ENCODE measurements around the gene MED13L. TPM values are rescaled to one million over a fixed set of nuclear protein-coding genes. Genes with fewer than 3 reads are reported as not detected.

MED13L gene
- total RNA-seq, 2 experiments from 2014 or later = 203 to 208 TPM

DNA sequence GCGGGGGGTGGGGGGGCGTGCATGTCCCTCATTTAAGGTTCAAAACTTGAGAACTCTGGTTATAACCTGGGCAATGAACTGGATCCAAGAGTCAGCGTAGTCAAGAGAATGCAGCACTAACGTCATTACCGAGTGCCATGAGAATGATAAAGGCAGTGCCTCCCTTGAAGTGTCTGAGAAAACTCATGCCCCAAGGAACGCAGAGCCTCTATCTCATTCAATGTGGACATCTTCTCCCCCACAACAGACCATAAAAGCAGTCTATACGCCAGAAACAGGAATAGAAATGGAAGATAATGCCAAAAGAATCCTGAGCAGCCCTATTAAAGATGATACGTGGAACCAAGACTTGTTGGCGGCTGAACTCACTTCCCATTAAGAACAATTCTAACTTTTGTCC is 208.6 kb downstream of the MED13L start:
- Mint-ChIP-seq H3K27me3 (no peaks in the 10 kb centered on the region), H3K4me3 (no peak overlapping the region), H3K9me3 (no peaks in the 10 kb centered on the region), H3K4me1 (ENCODE audit: low read depth) (peaks cover 82% of the 10 kb centered on the region), H3K36me3 (ENCODE audit: low read depth) (no peaks in the 10 kb centered on the region), H3K27ac (no peak overlapping the region)
- H3K4me1 ChIP-seq (ENCODE audit: insufficient read depth, low read length) = no peaks in the 10 kb centered on the region
- no peaks in the 10 kb centered on the region for H3K9me3 ChIP-seq (ENCODE audit: control insufficient read depth in 1 of 2, insufficient read depth in 1 of 2, low read length in 2 of 2)
- H3K27ac ChIP-seq (ENCODE audit: low read depth in 1 of 2, low read length in 2 of 2) = no peak overlapping the region
- CTCF ChIA-PET = no interaction called here
- H3K36me3 ChIP-seq (ENCODE audit: insufficient read depth, low read length) = no peaks in the 10 kb centered on the region
- ATAC-seq (ENCODE audit: poor library complexity) (no peak), DNase-seq (no peak)
- H3K27me3 ChIP-seq (ENCODE audit: control insufficient read depth in 1 of 2, insufficient read depth in 2 of 2, low read length in 2 of 2) = no peaks in the 10 kb centered on the region
- intact Hi-C loops (cut with DNase I, micrococcal nuclease) = loop anchor here (2.0 to 10.0 kb wide), 2 partner anchors 466 to 640 kb away; no protein-coding TSS in a partner anchor
- TF ChIP-seq, protein P1, sequence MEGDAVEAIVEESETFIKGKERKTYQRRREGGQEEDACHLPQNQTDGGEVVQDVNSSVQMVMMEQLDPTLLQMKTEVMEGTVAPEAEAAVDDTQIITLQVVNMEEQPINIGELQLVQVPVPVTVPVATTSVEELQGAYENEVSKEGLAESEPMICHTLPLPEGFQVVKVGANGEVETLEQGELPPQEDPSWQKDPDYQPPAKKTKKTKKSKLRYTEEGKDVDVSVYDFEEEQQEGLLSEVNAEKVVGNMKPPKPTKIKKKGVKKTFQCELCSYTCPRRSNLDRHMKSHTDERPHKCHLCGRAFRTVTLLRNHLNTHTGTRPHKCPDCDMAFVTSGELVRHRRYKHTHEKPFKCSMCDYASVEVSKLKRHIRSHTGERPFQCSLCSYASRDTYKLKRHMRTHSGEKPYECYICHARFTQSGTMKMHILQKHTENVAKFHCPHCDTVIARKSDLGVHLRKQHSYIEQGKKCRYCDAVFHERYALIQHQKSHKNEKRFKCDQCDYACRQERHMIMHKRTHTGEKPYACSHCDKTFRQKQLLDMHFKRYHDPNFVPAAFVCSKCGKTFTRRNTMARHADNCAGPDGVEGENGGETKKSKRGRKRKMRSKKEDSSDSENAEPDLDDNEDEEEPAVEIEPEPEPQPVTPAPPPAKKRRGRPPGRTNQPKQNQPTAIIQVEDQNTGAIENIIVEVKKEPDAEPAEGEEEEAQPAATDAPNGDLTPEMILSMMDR (IDR thresholded peaks at IDR 0.05) = no peak
- no peak overlapping the region for H3K4me3 ChIP-seq (ENCODE audit: low read length)
- POLR2A ChIA-PET = no interaction called here

DNA sequence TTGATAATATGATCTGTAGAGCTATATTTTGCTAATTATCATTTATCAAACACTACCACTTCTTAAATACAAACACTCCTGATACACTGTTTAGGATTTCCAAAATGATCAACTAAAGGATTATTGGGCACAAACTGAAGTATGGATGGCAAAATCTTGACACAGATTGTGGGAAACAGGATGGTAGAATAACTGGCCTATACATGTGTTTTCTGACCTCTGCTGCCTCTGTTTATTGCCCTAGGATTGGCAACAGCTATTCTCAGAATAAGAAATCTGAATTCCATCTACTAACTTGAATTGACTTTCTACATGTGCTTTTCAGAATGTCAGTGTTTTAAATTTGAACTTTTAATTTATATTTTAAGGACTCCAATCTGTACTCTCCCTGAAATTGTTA is 209.1 kb downstream of the MED13L start:
- Histone ChIP-seq H3K27ac (ENCODE audit: low read depth in 1 of 2, low read length in 2 of 2) (no peak overlapping the region), H3K27me3 (ENCODE audit: control insufficient read depth in 1 of 2, insufficient read depth in 2 of 2, low read length in 2 of 2) (no peaks in the 10 kb centered on the region), H3K4me3 (ENCODE audit: low read length) (no peak overlapping the region), H3K9me3 (ENCODE audit: control insufficient read depth in 1 of 2, insufficient read depth in 1 of 2, low read length in 2 of 2) (no peaks in the 10 kb centered on the region), H3K36me3 (ENCODE audit: insufficient read depth, low read length) (no peaks in the 10 kb centered on the region), H3K4me1 (ENCODE audit: insufficient read depth, low read length) (no peaks in the 10 kb centered on the region)
- no peaks in the 10 kb centered on the region for H3K27me3 Mint-ChIP-seq
- H3K27ac Mint-ChIP-seq = no peak overlapping the region
- no peak overlapping the region for H3K4me3 Mint-ChIP-seq
- ATAC-seq (ENCODE audit: poor library complexity) (no peak), DNase-seq (no peak)
- TF ChIP-seq, protein P1 (IDR thresholded peaks at IDR 0.05) = no peak
- intact Hi-C loops (cut with DNase I, micrococcal nuclease) = loop anchor here (2.0 to 10.0 kb wide), 2 partner anchors 466 to 640 kb away; no protein-coding TSS in a partner anchor
- H3K9me3 Mint-ChIP-seq = no peaks in the 10 kb centered on the region
- no peaks in the 10 kb centered on the region for H3K36me3 Mint-ChIP-seq (ENCODE audit: low read depth)
- H3K4me1 Mint-ChIP-seq (ENCODE audit: low read depth) = peaks cover 78% of the 10 kb centered on the region
- ChIA-PET POLR2A (no interaction called here), CTCF (interaction anchor here (1.2 kb wide), 1 partner anchor 168 kb away, joined by 5 read pairs; no protein-coding TSS in a partner anchor)

DNA sequence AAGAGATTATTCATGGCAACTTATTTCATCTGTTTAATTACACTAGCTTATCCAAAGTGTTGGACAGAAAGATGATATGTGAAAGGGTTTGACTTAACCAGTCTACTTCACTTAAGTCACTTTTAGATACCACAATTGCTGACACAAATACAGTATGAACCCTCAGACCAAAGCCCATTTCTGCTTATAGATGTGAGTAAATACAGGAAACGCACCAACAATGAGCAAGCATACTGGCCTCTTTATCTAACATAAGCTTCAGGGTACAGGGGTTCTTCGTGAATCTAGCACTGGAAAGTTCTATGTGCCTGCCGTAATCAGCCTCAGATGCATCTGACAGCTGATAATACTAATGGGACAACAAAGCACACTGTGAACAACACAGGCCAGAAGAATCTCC is 209.6 kb downstream of the MED13L start:
- H3K27me3 ChIP-seq (ENCODE audit: control insufficient read depth in 1 of 2, insufficient read depth in 2 of 2, low read length in 2 of 2) = no peaks in the 10 kb centered on the region
- H3K4me3 Mint-ChIP-seq = no peak overlapping the region
- peaks cover 77% of the 10 kb centered on the region for H3K4me1 Mint-ChIP-seq (ENCODE audit: low read depth)
- POLR2A ChIA-PET = no interaction called here
- no peaks in the 10 kb centered on the region for H3K36me3 ChIP-seq (ENCODE audit: insufficient read depth, low read length)
- no peaks in the 10 kb centered on the region for H3K36me3 Mint-ChIP-seq (ENCODE audit: low read depth)
- no peak overlapping the region for H3K27ac ChIP-seq (ENCODE audit: low read depth in 1 of 2, low read length in 2 of 2)
- TF ChIP-seq, protein P1 (IDR thresholded peaks at IDR 0.05) = no peak
- intact Hi-C loops (cut with DNase I, micrococcal nuclease) = loop anchor here (2.0 to 10.0 kb wide), 3 partner anchors 467 to 641 kb away; no protein-coding TSS in a partner anchor
- CTCF ChIA-PET = interaction anchor here (1.2 kb wide), 1 partner anchor 168 kb away, joined by 5 read pairs; no protein-coding TSS in a partner anchor
- no peaks in the 10 kb centered on the region for H3K9me3 ChIP-seq (ENCODE audit: control insufficient read depth in 1 of 2, insufficient read depth in 1 of 2, low read length in 2 of 2)
- no peaks in the 10 kb centered on the region for H3K9me3 Mint-ChIP-seq
- H3K4me3 ChIP-seq (ENCODE audit: low read length) = no peak overlapping the region
- no peak overlapping the region for H3K27ac Mint-ChIP-seq
- DNase-seq = no peak
- H3K27me3 Mint-ChIP-seq = no peaks in the 10 kb centered on the region
- no peak for ATAC-seq (ENCODE audit: poor library complexity)
- H3K4me1 ChIP-seq (ENCODE audit: insufficient read depth, low read length) = no peaks in the 10 kb centered on the region
